OCI-LY7 (cell line): ENCODE measurements around the gene PITPNM3.

ENCODE experiments used
- EZH2phosphoT487 ChIP-seq: fragments of 200-600 bp; sonication (generic); IDR thresholded peaks from 2 replicates; pipeline ENCODE4 v1.6.1; 2018; ENCODE audit warnings: low read depth, borderline replicate concordance, mild to moderate bottlenecking, mixed run types, antibody characterized with exemption, low read length, moderate library complexity, mixed read lengths
- TF ChIP-seq, protein P1 (sequence below): fragments of 200-600 bp; sonication (generic); conservative IDR thresholded peaks from 2 replicates; pipeline ENCODE4 v1.5.1; 2014; ENCODE audit warnings: mild to moderate bottlenecking, antibody characterized with exemption, low read length, moderate library complexity, mixed read lengths

DNA sequence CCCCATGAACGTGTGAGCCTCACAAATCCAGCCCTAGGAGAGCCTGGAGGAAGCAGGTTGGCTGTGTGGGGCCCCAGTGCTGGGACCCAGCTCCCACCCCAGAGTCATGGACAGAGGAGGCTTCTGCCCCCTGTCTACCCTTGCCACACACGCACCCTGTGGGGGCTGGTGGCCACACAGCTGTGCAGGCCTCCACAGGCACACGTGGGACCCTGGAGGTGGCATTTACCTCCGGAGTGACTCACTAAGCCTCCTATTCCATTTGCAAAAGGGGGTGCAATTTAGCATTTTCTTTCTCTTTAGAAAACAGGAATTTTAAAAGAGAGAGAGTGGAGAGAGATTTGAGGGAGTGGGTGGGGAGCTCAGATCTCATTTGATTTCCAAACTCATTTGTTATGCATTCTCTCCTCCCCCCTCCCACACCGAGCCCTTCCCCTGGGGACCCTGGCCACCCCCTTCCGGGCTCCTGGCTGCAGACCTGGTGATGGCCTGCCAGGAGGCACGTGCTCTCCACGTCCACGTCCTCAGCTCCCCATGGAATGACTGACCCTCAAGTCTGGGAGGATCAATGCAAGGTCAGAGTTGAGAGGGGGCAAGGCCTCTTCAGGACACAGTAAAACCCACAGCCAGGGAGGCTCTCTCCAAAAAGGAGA, 6.8 kb downstream of the PITPNM3 start:
- TF ChIP-seq, protein P1, sequence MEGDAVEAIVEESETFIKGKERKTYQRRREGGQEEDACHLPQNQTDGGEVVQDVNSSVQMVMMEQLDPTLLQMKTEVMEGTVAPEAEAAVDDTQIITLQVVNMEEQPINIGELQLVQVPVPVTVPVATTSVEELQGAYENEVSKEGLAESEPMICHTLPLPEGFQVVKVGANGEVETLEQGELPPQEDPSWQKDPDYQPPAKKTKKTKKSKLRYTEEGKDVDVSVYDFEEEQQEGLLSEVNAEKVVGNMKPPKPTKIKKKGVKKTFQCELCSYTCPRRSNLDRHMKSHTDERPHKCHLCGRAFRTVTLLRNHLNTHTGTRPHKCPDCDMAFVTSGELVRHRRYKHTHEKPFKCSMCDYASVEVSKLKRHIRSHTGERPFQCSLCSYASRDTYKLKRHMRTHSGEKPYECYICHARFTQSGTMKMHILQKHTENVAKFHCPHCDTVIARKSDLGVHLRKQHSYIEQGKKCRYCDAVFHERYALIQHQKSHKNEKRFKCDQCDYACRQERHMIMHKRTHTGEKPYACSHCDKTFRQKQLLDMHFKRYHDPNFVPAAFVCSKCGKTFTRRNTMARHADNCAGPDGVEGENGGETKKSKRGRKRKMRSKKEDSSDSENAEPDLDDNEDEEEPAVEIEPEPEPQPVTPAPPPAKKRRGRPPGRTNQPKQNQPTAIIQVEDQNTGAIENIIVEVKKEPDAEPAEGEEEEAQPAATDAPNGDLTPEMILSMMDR, result no peak
- TF ChIP-seq EZH2phosphoT487, result no peak
